ENCODE results near the gene FRAT1.
"Not testable (repeated sequence)": the region's sequence is repeated elsewhere in the genome, so short reads cannot be mapped to it uniquely, and the experiment has no call there.

FRAT1 gene

GRCh38 chr10:97334370-97335175 lies 15.5 kb downstream of the FRAT1 start, which contains the start of gene FRAT2:
Gene FRAT2 (minus strand): TSS chr10:97334729. CDS start chr10:97334572, 157 bp downstream.
- peak; percentile 89 for DNase-seq (ENCODE audit: low spot score)

- DNase-seq (ENCODE audit: low spot score): no peak
These were observed 16.1 kb downstream of the FRAT1 start for GRCh38 chr10:97335188-97335619.

- DNase-seq (ENCODE audit: low spot score): no peak
These were observed 16.9 kb downstream of the FRAT1 start for GRCh38 chr10:97336006-97336405.

GRCh38 chr10:97336446-97336845 lies 17.4 kb downstream of the FRAT1 start:
- no peak for DNase-seq (ENCODE audit: low spot score)

GRCh38 chr10:97336942-97337831 lies 18.1 kb downstream of the FRAT1 start:
- no peak for DNase-seq (ENCODE audit: low spot score)

GRCh38 chr10:97338041-97338440 lies 19.0 kb downstream of the FRAT1 start:
- DNase-seq (ENCODE audit: low spot score): no peak

GRCh38 chr10:97341416-97341815 lies 22.3 kb downstream of the FRAT1 start:
- DNase-seq (ENCODE audit: low spot score): no peak

- DNase-seq (ENCODE audit: low spot score): not testable (repeated sequence)
These were observed 24.6 kb downstream of the FRAT1 start for GRCh38 chr10:97343664-97344063.

- no peak for DNase-seq (ENCODE audit: low spot score)
These were observed 28.2 kb downstream of the FRAT1 start for GRCh38 chr10:97347317-97347716.

- no peak for DNase-seq (ENCODE audit: low spot score)
These were observed 30.9 kb downstream of the FRAT1 start for GRCh38 chr10:97349752-97350513.

GRCh38 chr10:97353945-97354344 lies 34.9 kb downstream of the FRAT1 start:
- DNase-seq (ENCODE audit: low spot score): no peak

- DNase-seq (ENCODE audit: low spot score): peak; percentile 8
These were observed 36.5 kb downstream of the FRAT1 start for GRCh38 chr10:97355571-97355975.

- DNase-seq (ENCODE audit: low spot score): no peak
These were observed 37.3 kb downstream of the FRAT1 start for GRCh38 chr10:97356318-97356914.

- DNase-seq (ENCODE audit: low spot score): no peak
These were observed 37.8 kb downstream of the FRAT1 start for GRCh38 chr10:97356918-97357317.

GRCh38 chr10:97358349-97358748 lies 39.3 kb downstream of the FRAT1 start:
- DNase-seq (ENCODE audit: low spot score): no peak

GRCh38 chr10:97358781-97359180 lies 39.7 kb downstream of the FRAT1 start:
- DNase-seq (ENCODE audit: low spot score): no peak

GRCh38 chr10:97360705-97361536 lies 41.9 kb downstream of the FRAT1 start:
- DNase-seq (ENCODE audit: low spot score): no peak

GRCh38 chr10:97361537-97361901 lies 42.4 kb downstream of the FRAT1 start:
- DNase-seq (ENCODE audit: low spot score): no peak

- DNase-seq (ENCODE audit: low spot score): no peak
These were observed 43.4 kb downstream of the FRAT1 start for GRCh38 chr10:97362310-97363033.

GRCh38 chr10:97363071-97363470 lies 44.0 kb downstream of the FRAT1 start:
- DNase-seq (ENCODE audit: low spot score): no peak
